Stimulated activated CD4-positive, alpha-beta T cell treated with anti-CD3 and anti-CD28 coated beads, Interleukin-2, amount 100 ng/mL, for 24 hours (primary cell): ENCODE data around the gene CAPZA1.
A peak's percentile ranks its signal among the peaks of the same experiment; 100 is the strongest.

Source experiments
- DNase-seq, 2 donors: peaks; one replicate each; pipeline ENCODE4 v3.0.0-alpha.2; 2020

The CAPZA1 gene

GRCh38 chr1:112702420-112703261 lies 83.0 kb downstream of the CAPZA1 start:
- DNase-seq: no peak

- DNase-seq: no peak
Measured at GRCh38 chr1:112703706-112704105, 84.1 kb downstream of the CAPZA1 start.

DNA sequence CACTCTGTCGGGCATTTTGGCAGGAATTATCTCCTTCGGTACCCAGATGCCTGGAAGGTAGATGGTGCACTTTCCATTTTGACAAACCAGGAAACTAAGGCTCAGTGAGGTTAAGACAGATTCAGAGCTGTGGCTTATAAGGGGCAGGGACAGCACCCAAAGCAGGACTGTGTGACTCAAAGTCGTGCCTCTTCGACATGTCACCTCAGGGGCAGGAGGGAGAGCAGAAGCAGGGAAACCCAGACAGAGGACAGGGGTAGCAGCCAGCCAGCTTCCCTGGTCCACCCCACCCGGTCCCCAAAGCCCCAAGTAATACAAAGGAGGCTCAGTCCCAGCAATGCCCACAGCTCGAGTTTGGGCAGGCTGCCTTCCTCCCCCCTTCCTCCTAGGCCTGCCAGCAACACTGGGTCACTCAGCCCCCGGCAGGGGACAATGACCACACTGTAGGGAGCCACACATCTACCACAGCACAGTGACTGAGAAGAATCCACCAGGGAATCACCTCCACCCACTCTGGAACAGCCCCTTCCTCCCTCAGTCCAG lies 84.8 kb downstream of the CAPZA1 start:
- peak in 1 of 2 donors; percentile 23 for DNase-seq

GRCh38 chr1:112704934-112705627 lies 85.4 kb downstream of the CAPZA1 start:
- peak; percentile 45 to 54 for DNase-seq

DNA sequence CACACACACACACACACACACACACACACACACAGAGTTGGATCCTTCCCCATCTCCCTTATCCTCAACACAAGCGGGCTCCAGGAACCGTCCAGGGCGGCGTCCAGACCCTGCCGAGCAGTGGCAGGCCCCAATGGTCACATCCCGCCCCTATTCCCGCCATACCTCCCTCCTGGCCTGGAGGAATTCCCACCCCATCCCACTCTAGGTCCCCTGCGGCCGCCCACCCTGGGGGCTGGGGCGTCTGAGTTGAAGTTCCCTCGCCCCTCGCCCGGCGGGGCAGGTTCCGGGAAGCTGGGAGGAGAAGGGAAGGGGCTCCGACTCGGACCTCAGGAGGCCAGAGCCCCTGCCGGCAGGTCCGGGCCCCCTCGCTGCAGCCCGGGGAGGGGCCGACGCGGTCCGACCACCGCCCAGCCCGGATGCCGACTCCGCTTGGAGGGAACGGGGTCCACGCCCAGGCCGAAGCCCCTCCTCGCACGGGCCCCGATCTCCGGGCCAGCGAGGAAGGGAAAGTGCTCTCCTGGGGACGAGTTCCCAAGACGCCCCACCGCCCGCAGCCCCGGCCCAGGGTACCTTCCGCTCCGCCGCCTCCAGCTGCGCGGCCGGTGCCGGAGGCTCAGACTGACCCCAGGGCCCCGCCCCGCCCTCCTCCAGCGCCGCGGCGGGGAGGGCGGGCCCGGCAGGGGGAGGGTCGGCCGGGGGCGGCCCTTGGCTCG lies 87.0 kb downstream of the CAPZA1 start, which contains the start of gene RHOC:
Gene RHOC (minus strand): TSS at position 623 of the 716 bp plus-strand sequence. CDS start 3,328 bp downstream, outside the sequence.
- peak; percentile 57 for DNase-seq

DNA sequence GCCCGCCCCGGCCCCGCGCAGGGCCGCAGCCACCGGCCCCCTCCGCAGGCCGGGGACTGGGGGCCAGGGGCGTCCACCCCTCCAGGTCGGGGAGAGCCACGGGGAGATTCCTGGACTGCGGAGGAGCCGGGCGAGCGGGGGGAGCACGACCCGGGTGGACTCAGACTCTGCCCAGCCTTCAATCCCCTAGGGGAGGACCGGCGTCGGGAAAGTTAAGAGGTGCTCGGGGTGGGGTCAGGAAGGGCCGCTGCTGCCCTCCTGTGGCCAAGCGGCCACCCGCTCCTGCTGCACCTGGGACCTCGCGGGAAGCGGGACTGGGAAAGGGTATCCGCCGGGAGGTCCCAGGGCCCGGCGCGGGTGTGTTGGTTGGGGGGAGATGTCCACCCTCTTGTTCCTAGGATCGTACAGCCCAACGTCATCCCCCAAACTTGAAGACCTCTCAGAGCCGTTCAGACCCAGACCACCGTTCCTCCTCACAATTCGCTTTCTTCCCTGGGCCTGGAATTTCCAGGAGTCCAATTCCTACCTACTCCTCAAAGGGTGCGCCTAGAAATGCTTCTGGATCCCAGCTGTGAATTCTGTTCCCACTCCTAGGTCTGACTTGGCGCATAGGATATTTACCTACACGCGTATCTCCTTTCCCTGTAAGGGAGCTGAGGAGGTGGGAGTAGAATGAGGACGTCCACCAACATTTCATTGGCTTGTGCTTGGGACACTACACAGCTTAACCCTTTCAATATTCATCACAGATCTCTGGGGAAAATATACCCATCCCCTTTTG lies 87.8 kb downstream of the CAPZA1 start:
- peak; percentile 74 to 75 for DNase-seq

GRCh38 chr1:112708002-112708448 lies 88.4 kb downstream of the CAPZA1 start:
- no peak for DNase-seq

DNA sequence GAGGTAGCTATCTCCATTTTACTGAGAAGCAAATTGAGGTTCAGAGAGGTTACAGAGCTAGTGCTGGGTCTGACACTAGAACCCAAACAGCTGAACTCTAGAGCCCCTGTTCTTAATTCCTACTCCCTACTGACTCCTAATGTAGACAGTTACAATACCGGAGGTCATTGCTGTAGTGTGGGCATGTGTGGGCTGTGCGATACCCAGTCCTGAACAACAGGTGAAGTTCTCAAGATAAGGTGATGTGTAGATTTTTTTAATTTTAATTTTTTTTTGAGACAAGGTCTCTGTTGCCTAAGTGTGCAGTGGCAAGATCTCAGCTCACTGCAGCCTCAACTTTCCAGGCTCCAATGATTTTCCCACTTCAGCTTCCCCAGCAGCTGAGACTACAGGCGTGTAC lies 88.9 kb downstream of the CAPZA1 start:
- DNase-seq: no peak

- no peak for DNase-seq
Measured at GRCh38 chr1:112710159-112710558, 90.5 kb downstream of the CAPZA1 start.

DNA sequence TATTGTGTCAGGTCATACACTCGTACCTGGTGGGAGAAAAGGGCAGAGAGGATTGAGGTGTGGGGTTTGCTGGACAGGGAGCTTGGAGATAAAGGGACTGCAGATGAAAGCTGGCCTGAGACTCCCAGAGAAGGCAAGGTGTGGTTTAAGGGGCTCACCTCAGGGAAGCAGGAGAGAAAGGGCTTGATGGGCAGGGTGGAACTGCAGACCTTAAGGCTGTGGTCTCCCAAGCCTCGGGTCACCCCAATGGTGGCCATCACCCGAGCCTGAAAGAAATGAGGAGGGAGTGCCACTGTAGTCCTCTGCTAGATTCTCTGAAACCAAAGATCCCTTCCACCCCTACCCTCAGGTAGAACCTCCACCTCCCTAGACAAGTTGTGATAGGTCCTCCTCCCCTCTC lies 91.0 kb downstream of the CAPZA1 start:
- no peak for DNase-seq

DNA sequence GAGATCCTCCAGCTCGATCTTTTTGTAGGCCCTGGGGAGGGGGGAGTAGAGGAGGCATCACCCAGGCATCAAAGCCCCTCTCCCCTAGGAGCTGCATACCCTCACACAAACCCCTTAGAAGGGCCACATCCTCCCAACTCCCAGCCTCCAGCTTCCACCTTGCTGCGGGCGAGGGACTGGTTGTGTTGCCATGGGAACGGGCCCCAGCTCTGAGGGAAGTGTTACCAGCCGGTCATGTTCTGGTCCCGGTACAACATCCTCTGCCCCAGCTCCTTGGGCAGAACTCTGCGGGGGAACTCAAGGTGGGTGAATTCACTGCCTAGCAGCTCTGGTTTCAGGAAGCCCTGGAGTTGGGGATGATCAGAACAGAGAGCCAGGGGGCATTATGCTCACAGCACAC lies 91.4 kb downstream of the CAPZA1 start:
- no peak for DNase-seq

- DNase-seq: no peak
Measured at GRCh38 chr1:112711670-112712069, 92.0 kb downstream of the CAPZA1 start.

GRCh38 chr1:112712191-112712590 lies 92.6 kb downstream of the CAPZA1 start:
- DNase-seq: no peak

- no peak for DNase-seq
Measured at GRCh38 chr1:112712701-112713128, 93.1 kb downstream of the CAPZA1 start.

GRCh38 chr1:112713466-112714312 lies 94.1 kb downstream of the CAPZA1 start:
- DNase-seq: no peak

GRCh38 chr1:112714313-112715263 lies 95.0 kb downstream of the CAPZA1 start:
- peak in 1 of 2 donors; percentile 27 for DNase-seq

- DNase-seq: peak; percentile 95 to 98
Measured at GRCh38 chr1:112715264-112716053, 95.8 kb downstream of the CAPZA1 start, which contains the start of gene PPM1J. TSS of gene PPM1J (minus strand) at chr1:112715332. CDS start at chr1:112715301, 31 bp downstream.

GRCh38 chr1:112716133-112716720 lies 96.6 kb downstream of the CAPZA1 start:
- DNase-seq: peak; percentile 84 to 87
